ENCODE measurements around the gene R3HDM2. TPM values are rescaled to one million over a fixed set of nuclear protein-coding genes. Genes with fewer than 3 reads are reported as not detected.

Gene R3HDM2
- total and polyA plus RNA-seq, 2 donors (not counting 1 experiment from before 2014, with no cell fraction given) = 104 to 129 TPM

GRCh38 chr12:57435293-57435692 lies 4.5 kb upstream of the R3HDM2 start:
- no peak overlapping the region for H3K9ac ChIP-seq (ENCODE audit: low read length)
- Mint-ChIP-seq H3K27me3 (peaks cover 5% of the 10 kb centered on the region), H3K4me1 (peaks cover 10% of the 10 kb centered on the region), H3K9me3 (ENCODE audit: insufficient read depth) (no peaks in the 10 kb centered on the region), H3K4me3 (no peak overlapping the region), H3K27ac (peak overlapping the region; percentile 15)
- H3K9me3 ChIP-seq (ENCODE audit: control extremely low read depth in 1 of 3, control insufficient read depth in 2 of 3, insufficient read depth in 1 of 3, low read length in 2 of 3) = no peaks in the 10 kb centered on the region
- peaks cover 3% of the 10 kb centered on the region for H3K79me2 ChIP-seq (ENCODE audit: control insufficient read depth, insufficient read depth, low read length)
- DNase-seq = no peak
- peaks cover 3 to 6% of the 10 kb centered on the region in 2 donors for H3K4me1 ChIP-seq (ENCODE audit: control insufficient read depth in 2 of 2, insufficient read depth in 2 of 2, low read length in 2 of 2)
- intact Hi-C loops (cut with micrococcal nuclease) = no loop called here
- no peaks in the 10 kb centered on the region for H3K36me3 ChIP-seq (replicated peaks in 1 of 2; ENCODE audit: control extremely low read depth in 1 of 2, control insufficient read depth in 1 of 2, extremely low read depth in 1 of 2, insufficient read depth in 2 of 2, low read length in 1 of 2)
- no peaks in the 10 kb centered on the region for H4K20me1 ChIP-seq (ENCODE audit: control insufficient read depth, insufficient read depth, low read length, poor library complexity, severe bottlenecking)
- H2AFZ ChIP-seq (ENCODE audit: insufficient read depth, low read depth, low read length, poor library complexity, severe bottlenecking) = peak overlapping the region; percentile 0
- TF ChIP-seq EZH2 (IDR thresholded peaks at IDR 0.05; ENCODE audit: borderline replicate concordance, insufficient read depth, low read depth, low read length, poor library complexity, severe bottlenecking) = no peak
- TF ChIP-seq, protein P1, sequence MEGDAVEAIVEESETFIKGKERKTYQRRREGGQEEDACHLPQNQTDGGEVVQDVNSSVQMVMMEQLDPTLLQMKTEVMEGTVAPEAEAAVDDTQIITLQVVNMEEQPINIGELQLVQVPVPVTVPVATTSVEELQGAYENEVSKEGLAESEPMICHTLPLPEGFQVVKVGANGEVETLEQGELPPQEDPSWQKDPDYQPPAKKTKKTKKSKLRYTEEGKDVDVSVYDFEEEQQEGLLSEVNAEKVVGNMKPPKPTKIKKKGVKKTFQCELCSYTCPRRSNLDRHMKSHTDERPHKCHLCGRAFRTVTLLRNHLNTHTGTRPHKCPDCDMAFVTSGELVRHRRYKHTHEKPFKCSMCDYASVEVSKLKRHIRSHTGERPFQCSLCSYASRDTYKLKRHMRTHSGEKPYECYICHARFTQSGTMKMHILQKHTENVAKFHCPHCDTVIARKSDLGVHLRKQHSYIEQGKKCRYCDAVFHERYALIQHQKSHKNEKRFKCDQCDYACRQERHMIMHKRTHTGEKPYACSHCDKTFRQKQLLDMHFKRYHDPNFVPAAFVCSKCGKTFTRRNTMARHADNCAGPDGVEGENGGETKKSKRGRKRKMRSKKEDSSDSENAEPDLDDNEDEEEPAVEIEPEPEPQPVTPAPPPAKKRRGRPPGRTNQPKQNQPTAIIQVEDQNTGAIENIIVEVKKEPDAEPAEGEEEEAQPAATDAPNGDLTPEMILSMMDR (IDR thresholded peaks at IDR 0.05) = no peak
- 28% methylated on average over 3 of the region's 4 CpGs for WGBS (ENCODE audit: insufficient coverage)
- no peaks in the 10 kb centered on the region for H3K27me3 ChIP-seq (replicated peaks in 1 of 4; ENCODE audit: control extremely low read depth in 1 of 4, control insufficient read depth in 3 of 4, insufficient read depth in 4 of 4, low read length in 3 of 4)
- ChIA-PET CTCF (interaction anchor here (0.6 to 2.7 kb wide), 5 partner anchors 14 to 103 kb away, joined by 3 to 8 read pairs (median 5); partner anchors contain the start of gene INHBE), POLR2A (no interaction called here)
- H3K27ac ChIP-seq (ENCODE audit: low read length in 2 of 2) = no peak overlapping the region
- H3K4me3 ChIP-seq (ENCODE audit: control extremely low read depth in 1 of 5, extremely low read depth in 1 of 5, insufficient read depth in 1 of 5, low read depth in 2 of 5, low read length in 4 of 5) = no peak overlapping the region
- H3K4me2 ChIP-seq (replicated peaks; ENCODE audit: low read depth, low read length, poor library complexity, severe bottlenecking) = no peak overlapping the region
- no peak for ATAC-seq (ENCODE audit: low read depth)

DNA sequence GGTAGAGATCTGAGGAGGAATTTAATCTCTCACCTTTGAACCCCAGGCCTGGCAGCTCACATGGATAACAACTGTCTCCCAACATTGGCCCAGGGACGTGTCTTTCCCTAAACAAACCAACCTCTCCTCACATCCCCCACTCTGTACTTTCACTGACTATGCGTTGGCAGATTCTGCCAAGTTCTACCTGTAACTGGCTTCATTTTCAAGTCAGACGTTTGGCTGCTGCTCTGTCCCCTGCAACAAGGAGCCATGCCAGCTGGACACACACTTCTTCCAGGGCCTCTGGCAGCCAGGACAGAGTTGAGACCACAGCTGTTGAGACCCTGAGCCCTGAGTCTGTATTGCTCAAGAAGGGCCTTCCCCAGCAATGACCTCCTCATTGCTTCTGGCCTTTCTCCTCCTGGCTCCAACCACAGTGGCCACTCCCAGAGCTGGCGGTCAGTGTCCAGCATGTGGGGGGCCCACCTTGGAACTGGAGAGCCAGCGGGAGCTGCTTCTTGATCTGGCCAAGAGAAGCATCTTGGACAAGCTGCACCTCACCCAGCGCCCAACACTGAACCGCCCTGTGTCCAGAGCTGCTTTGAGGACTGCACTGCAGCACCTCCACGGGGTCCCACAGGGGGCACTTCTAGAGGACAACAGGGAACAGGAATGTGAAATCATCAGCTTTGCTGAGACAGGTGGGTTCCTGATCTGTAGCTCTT lies 3.8 kb upstream of the R3HDM2 start, which contains the start of gene INHBC:
TSS of gene INHBC (plus strand) at position 268 of the 707 bp plus-strand sequence. CDS start at position 371, 103 bp downstream.
- Mint-ChIP-seq H3K27me3 (peaks cover 5% of the 10 kb centered on the region), H3K27ac (peak within 1 kb of the TSS; percentile 15), H3K9me3 (ENCODE audit: insufficient read depth) (no peaks in the 10 kb centered on the region), H3K4me1 (peaks cover 16% of the 10 kb centered on the region), H3K4me3 (no peak within 1 kb of the TSS)
- ChIA-PET POLR2A (no interaction called here), CTCF (interaction anchor here (0.5 to 2.7 kb wide), 6 partner anchors 15 to 121 kb away, joined by 3 to 8 read pairs (median 4); partner anchors contain the start of gene INHBE)
- 91% methylated on average over 8 of the region's 8 CpGs for WGBS (ENCODE audit: insufficient coverage)
- Histone ChIP-seq H3K36me3 (replicated peaks in 1 of 2; ENCODE audit: control extremely low read depth in 1 of 2, control insufficient read depth in 1 of 2, extremely low read depth in 1 of 2, insufficient read depth in 2 of 2, low read length in 1 of 2) (no peaks in the 10 kb centered on the region), H3K9me3 (ENCODE audit: control extremely low read depth in 1 of 3, control insufficient read depth in 2 of 3, insufficient read depth in 1 of 3, low read length in 2 of 3) (no peaks in the 10 kb centered on the region), H3K4me1 (ENCODE audit: control insufficient read depth in 2 of 2, insufficient read depth in 2 of 2, low read length in 2 of 2) (peaks cover 7 to 11% of the 10 kb centered on the region in 2 donors), H2AFZ (ENCODE audit: insufficient read depth, low read depth, low read length, poor library complexity, severe bottlenecking) (peak within 1 kb of the TSS; percentile 0), H3K9ac (ENCODE audit: low read length) (no peak within 1 kb of the TSS), H4K20me1 (ENCODE audit: control insufficient read depth, insufficient read depth, low read length, poor library complexity, severe bottlenecking) (no peaks in the 10 kb centered on the region), H3K79me2 (ENCODE audit: control insufficient read depth, insufficient read depth, low read length) (peaks cover 9% of the 10 kb centered on the region), H3K4me2 (replicated peaks; ENCODE audit: low read depth, low read length, poor library complexity, severe bottlenecking) (no peak within 1 kb of the TSS), H3K4me3 (ENCODE audit: control extremely low read depth in 1 of 5, extremely low read depth in 1 of 5, insufficient read depth in 1 of 5, low read depth in 2 of 5, low read length in 4 of 5) (no peak within 1 kb of the TSS), H3K27ac (ENCODE audit: low read length in 2 of 2) (no peak within 1 kb of the TSS), H3K27me3 (replicated peaks in 1 of 4; ENCODE audit: control extremely low read depth in 1 of 4, control insufficient read depth in 3 of 4, insufficient read depth in 4 of 4, low read length in 3 of 4) (no peaks in the 10 kb centered on the region)
- no peak for ATAC-seq (ENCODE audit: low read depth)
- TF ChIP-seq, protein P1 (IDR thresholded peaks at IDR 0.05) = no peak
- no peak for TF ChIP-seq EZH2 (IDR thresholded peaks at IDR 0.05; ENCODE audit: borderline replicate concordance, insufficient read depth, low read depth, low read length, poor library complexity, severe bottlenecking)
- intact Hi-C loops (cut with micrococcal nuclease) = no loop called here
- no peak for DNase-seq

All from B cell (primary cell).